K562 (cell line): ENCODE measurements around the gene GPR78. TPM values are rescaled to one million over a fixed set of nuclear protein-coding genes. Genes with fewer than 3 reads are reported as not detected.

ENCODE experiments used
- E2F3 ChIP-seq: fragments of 250-450 bp; sonication (Bioruptor Pico); IDR thresholded peaks from 2 replicates; pipeline ENCODE4 v1.4.0; 2020; ENCODE audit warnings: mild to moderate bottlenecking
- ETV5 ChIP-seq: sonication (generic); formaldehyde crosslinking; IDR thresholded peaks from 2 replicates; pipeline ENCODE4 v1.4.0; 2020; ENCODE audit warnings: low read depth, mild to moderate bottlenecking, missing genetic modification reagents
- IRF2 ChIP-seq: sonication (generic); formaldehyde crosslinking; IDR thresholded peaks from 2 replicates; pipeline ENCODE4 v1.8.1; 2022; ENCODE audit warnings: mild to moderate bottlenecking, missing genetic modification reagents
- KDM5B ChIP-seq: fragments of 200-600 bp; sonication (generic); IDR thresholded peaks from 2 replicates; pipeline ENCODE4 v1.6.1; 2012; ENCODE audit warnings: low read depth, mild to moderate bottlenecking, moderate library complexity, low read length, control low read depth, inconsistent platforms; ENCODE audit not compliant: insufficient replicate concordance
- MTF1 ChIP-seq: fragments of 250-450 bp; sonication (Bioruptor Pico); IDR thresholded peaks from 2 replicates; pipeline ENCODE4 v1.9.0; 2021; ENCODE audit warnings: moderate library complexity, mild to moderate bottlenecking, inconsistent platforms, borderline replicate concordance
- MXI1 ChIP-seq: IDR thresholded peaks from 2 replicates; pipeline ENCODE4 v1.6.1; 2011; ENCODE audit warnings: low read depth, mild to moderate bottlenecking, improper control_type of control experiment, low read length
- NCOA1 ChIP-seq: fragments of 450-650 bp; IDR thresholded peaks from 2 replicates; pipeline ENCODE4 v1.6.1; 2016; ENCODE audit warnings: low read depth
- PHB ChIP-seq: fragments of 250-450 bp; sonication (Bioruptor Pico); IDR thresholded peaks from 2 replicates; pipeline ENCODE4 v1.5.0; 2021
- PRMT5 ChIP-seq: sonication (generic); formaldehyde crosslinking; IDR thresholded peaks from 2 replicates; pipeline ENCODE4 v1.5.0; 2020; ENCODE audit warnings: missing genetic modification reagents
- SRSF7 ChIP-seq: fragments of 200-400 bp; formaldehyde crosslinking; optimal IDR thresholded peaks from 2 replicates; pipeline ENCODE3; 2017; ENCODE audit warnings: mild to moderate bottlenecking, low read depth, low read length
- ZKSCAN8 ChIP-seq: fragments of 200-800 bp; sonication (Bioruptor generic); IDR thresholded peaks from 2 replicates; pipeline ENCODE4 v1.6.1; 2016; ENCODE audit warnings: missing genetic modification characterization, missing compliant biosample characterization
- ZNF197 ChIP-seq: fragments of 200-800 bp; sonication (Bioruptor generic); IDR thresholded peaks from 2 replicates; pipeline ENCODE4 v1.6.1; 2016; ENCODE audit warnings: low read depth, missing genetic modification characterization, missing compliant biosample characterization
- ZNF75A ChIP-seq: fragments of 450-650 bp; formaldehyde crosslinking; IDR thresholded peaks from 2 replicates; pipeline ENCODE4 v1.4.0; 2020; ENCODE audit warnings: mild to moderate bottlenecking
- ZNF76 ChIP-seq: fragments of 250-450 bp; sonication (Bioruptor Pico); IDR thresholded peaks from 2 replicates; pipeline ENCODE4 v1.4.0; 2020; ENCODE audit warnings: mild to moderate bottlenecking, moderate library complexity, borderline replicate concordance
- ZNF766 ChIP-seq: fragments of 200-800 bp; sonication (Bioruptor generic); conservative IDR thresholded peaks from 2 replicates; pipeline ENCODE4 v1.6.1; 2016; ENCODE audit warnings: missing genetic modification characterization, missing compliant biosample characterization
- polyA plus RNA-seq, 8 experiments: library from polyadenylated mRNA; depleted of rRNA in 4 of 8; stranded (reverse) in 5 of 8; unstranded in 3 of 8; fragments of >200 nt; fragmentation: Nextera tagmentation in 2 of 8; fragmentation: Illumina TruSeq in 1 of 8; extraction: Ambion mirVana in 2 of 8; extraction: Trizol in 1 of 8; gene quantifications; 2 replicates each; pipeline versions ENCODE4 v1.2.1 to v1.2.3, GENCODE V29; 2011 to 2014; ENCODE audit warnings: inconsistent platforms in 1 of 8, missing spikeins in 1 of 8
- total RNA-seq, 7 experiments: library from RNA; depleted of rRNA in 6 of 7; stranded (reverse); fragments of >200 nt in 6 of 7; fragmentation: Illumina TruSeq in 2 of 7; extraction: Trizol in 2 of 7; gene quantifications; 2 replicates each; pipeline versions ENCODE4 v1.2.1 to v1.2.3, GENCODE V29; 2011 to 2021; ENCODE audit warnings: low replicate concordance in 1 of 7
- TF ChIP-seq, protein P1 (sequence below): IDR thresholded peaks from 3 replicates; pipeline ENCODE4 v1.6.1; 2011; ENCODE audit warnings: borderline replicate concordance, mild to moderate bottlenecking; ENCODE audit not compliant: insufficient read length, insufficient read depth
- TF ChIP-seq, protein P2 (sequence below): sonication (generic); formaldehyde crosslinking; IDR thresholded peaks from 2 replicates; pipeline ENCODE4 v1.8.1; 2023; ENCODE audit warnings: mild to moderate bottlenecking, missing genetic modification reagents
- TF ChIP-seq, protein P3 (sequence below): sonication (generic); formaldehyde crosslinking; IDR thresholded peaks from 2 replicates; pipeline ENCODE4 v1.8.0; 2023; ENCODE audit warnings: mild to moderate bottlenecking, missing genetic modification reagents
- TF ChIP-seq, protein P4 (sequence below): fragments of 450-650 bp; formaldehyde crosslinking; conservative IDR thresholded peaks from 2 replicates; pipeline ENCODE4 v1.4.0; 2022; ENCODE audit warnings: mild to moderate bottlenecking, missing genetic modification characterization

The GPR78 gene
- total and polyA plus RNA-seq, 9 of the 15 experiments (the other 6 are each of a cell fraction or from before 2014, with no cell fraction given) = 0.04 to 0.13 (median 0.07) TPM; not detected in 4

DNA sequence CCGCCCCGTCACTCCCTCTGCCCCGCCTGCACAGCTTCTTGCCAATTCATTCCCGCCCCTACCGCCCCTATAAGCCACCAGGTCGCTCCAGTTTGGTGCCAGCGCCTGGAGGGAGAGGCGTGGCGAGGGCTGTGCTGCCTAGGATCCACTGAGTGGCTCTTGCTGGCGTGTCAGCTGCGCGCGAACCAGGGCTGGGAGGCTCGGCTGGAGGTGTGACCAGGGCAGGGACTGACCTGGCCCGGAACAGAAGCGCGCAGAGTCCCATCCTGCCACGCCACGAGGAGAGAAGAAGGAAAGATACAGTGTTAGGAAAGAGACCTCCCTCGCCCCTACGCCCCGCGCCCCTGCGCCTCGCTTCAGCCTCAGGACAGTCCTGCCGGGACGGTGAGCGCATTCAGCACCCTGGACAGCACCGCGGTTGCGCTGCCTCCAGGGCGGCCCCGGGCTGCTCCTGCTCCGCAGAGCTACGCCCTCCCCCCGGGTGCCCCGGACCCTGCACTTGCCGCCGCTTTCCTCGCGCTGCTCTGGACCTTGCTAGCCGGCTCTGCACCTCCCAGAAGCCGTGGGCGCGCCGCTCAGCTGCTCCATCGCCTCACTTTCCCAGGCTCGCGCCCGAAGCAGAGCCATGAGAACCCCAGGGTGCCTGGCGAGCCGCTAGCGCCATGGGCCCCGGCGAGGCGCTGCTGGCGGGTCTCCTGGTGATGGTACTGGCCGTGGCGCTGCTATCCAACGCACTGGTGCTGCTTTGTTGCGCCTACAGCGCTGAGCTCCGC is at the start of gene GPR78 (continued):
- TF ChIP-seq PHB (CRISPR knock-in tag) (no peak), MTF1 (CRISPR knock-in tag) (no peak), SRSF7 (no peak), PRMT5 (CRISPR knock-in tag) (peak; percentile 94), IRF2 (CRISPR knock-in tag) (no peak), NCOA1 (0 out of 2 replicates have a peak, but pooled peaks have one; percentile 50), ZKSCAN8 (no peak), MXI1 (no peak), ZNF766 (CRISPR knock-in tag) (peak; percentile 66; the same call in 1 of the 2 replicates), KDM5B (no peak), ZNF75A (no peak), ZNF197 (no peak), ZNF76 (no peak), ETV5 (CRISPR knock-in tag) (peak; percentile 50; the same call in 1 of the 2 replicates), E2F3 (CRISPR knock-in tag) (no peak)
- TF ChIP-seq, protein P1, sequence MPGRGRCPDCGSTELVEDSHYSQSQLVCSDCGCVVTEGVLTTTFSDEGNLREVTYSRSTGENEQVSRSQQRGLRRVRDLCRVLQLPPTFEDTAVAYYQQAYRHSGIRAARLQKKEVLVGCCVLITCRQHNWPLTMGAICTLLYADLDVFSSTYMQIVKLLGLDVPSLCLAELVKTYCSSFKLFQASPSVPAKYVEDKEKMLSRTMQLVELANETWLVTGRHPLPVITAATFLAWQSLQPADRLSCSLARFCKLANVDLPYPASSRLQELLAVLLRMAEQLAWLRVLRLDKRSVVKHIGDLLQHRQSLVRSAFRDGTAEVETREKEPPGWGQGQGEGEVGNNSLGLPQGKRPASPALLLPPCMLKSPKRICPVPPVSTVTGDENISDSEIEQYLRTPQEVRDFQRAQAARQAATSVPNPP = no peak
- TF ChIP-seq, protein P2, sequence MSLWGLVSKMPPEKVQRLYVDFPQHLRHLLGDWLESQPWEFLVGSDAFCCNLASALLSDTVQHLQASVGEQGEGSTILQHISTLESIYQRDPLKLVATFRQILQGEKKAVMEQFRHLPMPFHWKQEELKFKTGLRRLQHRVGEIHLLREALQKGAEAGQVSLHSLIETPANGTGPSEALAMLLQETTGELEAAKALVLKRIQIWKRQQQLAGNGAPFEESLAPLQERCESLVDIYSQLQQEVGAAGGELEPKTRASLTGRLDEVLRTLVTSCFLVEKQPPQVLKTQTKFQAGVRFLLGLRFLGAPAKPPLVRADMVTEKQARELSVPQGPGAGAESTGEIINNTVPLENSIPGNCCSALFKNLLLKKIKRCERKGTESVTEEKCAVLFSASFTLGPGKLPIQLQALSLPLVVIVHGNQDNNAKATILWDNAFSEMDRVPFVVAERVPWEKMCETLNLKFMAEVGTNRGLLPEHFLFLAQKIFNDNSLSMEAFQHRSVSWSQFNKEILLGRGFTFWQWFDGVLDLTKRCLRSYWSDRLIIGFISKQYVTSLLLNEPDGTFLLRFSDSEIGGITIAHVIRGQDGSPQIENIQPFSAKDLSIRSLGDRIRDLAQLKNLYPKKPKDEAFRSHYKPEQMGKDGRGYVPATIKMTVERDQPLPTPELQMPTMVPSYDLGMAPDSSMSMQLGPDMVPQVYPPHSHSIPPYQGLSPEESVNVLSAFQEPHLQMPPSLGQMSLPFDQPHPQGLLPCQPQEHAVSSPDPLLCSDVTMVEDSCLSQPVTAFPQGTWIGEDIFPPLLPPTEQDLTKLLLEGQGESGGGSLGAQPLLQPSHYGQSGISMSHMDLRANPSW = no peak
- TF ChIP-seq, protein P3, sequence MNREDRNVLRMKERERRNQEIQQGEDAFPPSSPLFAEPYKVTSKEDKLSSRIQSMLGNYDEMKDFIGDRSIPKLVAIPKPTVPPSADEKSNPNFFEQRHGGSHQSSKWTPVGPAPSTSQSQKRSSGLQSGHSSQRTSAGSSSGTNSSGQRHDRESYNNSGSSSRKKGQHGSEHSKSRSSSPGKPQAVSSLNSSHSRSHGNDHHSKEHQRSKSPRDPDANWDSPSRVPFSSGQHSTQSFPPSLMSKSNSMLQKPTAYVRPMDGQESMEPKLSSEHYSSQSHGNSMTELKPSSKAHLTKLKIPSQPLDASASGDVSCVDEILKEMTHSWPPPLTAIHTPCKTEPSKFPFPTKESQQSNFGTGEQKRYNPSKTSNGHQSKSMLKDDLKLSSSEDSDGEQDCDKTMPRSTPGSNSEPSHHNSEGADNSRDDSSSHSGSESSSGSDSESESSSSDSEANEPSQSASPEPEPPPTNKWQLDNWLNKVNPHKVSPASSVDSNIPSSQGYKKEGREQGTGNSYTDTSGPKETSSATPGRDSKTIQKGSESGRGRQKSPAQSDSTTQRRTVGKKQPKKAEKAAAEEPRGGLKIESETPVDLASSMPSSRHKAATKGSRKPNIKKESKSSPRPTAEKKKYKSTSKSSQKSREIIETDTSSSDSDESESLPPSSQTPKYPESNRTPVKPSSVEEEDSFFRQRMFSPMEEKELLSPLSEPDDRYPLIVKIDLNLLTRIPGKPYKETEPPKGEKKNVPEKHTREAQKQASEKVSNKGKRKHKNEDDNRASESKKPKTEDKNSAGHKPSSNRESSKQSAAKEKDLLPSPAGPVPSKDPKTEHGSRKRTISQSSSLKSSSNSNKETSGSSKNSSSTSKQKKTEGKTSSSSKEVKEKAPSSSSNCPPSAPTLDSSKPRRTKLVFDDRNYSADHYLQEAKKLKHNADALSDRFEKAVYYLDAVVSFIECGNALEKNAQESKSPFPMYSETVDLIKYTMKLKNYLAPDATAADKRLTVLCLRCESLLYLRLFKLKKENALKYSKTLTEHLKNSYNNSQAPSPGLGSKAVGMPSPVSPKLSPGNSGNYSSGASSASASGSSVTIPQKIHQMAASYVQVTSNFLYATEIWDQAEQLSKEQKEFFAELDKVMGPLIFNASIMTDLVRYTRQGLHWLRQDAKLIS (CRISPR knock-in tag) = peak; percentile 90
- TF ChIP-seq, protein P4, sequence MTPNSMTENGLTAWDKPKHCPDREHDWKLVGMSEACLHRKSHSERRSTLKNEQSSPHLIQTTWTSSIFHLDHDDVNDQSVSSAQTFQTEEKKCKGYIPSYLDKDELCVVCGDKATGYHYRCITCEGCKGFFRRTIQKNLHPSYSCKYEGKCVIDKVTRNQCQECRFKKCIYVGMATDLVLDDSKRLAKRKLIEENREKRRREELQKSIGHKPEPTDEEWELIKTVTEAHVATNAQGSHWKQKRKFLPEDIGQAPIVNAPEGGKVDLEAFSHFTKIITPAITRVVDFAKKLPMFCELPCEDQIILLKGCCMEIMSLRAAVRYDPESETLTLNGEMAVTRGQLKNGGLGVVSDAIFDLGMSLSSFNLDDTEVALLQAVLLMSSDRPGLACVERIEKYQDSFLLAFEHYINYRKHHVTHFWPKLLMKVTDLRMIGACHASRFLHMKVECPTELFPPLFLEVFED (CRISPR knock-in tag) = no peak
